PC-3 (cell line): Measurements from ENCODE around the gene FOXN3.

ENCODE experiments used
- CTCF ChIP-seq: fragments of 300-600 bp; sonication (generic); conservative IDR thresholded peaks from 2 replicates; pipeline ENCODE4 v1.5.1; 2017; ENCODE audit warnings: antibody characterized with exemption, low read depth, mild to moderate bottlenecking, low read length
- EZH2 ChIP-seq: fragments of 300-600 bp; sonication (generic); IDR thresholded peaks from one replicate; pipeline ENCODE4 v1.6.1; 2017; ENCODE audit warnings: antibody characterized with exemption, mild to moderate bottlenecking, low read length; ENCODE audit not compliant: unreplicated experiment

GRCh38 chr14:89143595-89143994 is 273.4 kb downstream of the FOXN3 start:
- TF ChIP-seq CTCF, result no peak
- TF ChIP-seq EZH2, result no peak
